Measurements from ENCODE around the gene DPP3.
"Not testable (repeated sequence)": the region's sequence is repeated elsewhere in the genome, so short reads cannot be mapped to it uniquely, and the experiment has no call there.

DPP3 gene

GRCh38 chr11:66532784-66533183 is 52.5 kb downstream of the DPP3 start:
- no peak for DNase-seq (ENCODE audit: low spot score)

DNA sequence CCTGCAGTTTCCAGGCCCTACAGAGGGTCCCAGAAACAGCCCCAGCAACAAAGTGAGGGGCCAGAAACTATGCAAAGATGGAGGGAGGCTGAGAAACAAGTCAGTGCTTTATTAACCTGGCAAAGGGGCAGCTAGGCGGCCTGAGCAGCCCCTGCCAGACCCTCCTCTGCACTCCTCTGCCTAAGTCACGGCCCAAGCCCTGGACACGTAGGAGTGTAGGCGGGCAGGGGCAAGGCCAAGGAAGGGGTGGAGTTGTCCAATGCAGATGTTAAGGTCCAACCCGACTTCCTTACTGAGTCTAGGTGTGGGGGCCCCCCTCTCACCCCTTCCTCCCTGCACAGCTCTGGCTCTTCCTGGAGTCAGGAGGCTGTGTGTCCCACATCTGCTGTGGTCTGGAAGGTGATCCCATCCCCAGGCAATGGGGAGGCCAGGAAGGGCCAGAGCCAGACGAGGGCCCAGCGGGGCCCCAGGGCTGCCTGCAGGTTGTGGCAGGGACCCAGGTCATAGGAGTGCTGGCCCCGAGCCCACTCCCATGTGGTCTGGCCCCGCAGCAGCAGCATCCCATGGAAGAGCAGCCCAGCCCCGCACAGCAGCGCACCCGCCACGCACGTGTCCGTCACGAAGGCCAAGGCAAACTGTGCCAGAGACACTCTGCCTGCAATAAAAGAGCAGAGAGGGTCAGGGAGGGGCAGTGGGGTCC is 59.1 kb downstream of the DPP3 start:
- DNase-seq (ENCODE audit: low spot score) = no peak

- no peak for DNase-seq (ENCODE audit: low spot score)
Observed at GRCh38 chr11:66539870-66540213, 59.6 kb downstream of the DPP3 start.

- DNase-seq (ENCODE audit: low spot score) = not testable (repeated sequence)
Observed at GRCh38 chr11:66540598-66540997, 60.4 kb downstream of the DPP3 start.

DNA sequence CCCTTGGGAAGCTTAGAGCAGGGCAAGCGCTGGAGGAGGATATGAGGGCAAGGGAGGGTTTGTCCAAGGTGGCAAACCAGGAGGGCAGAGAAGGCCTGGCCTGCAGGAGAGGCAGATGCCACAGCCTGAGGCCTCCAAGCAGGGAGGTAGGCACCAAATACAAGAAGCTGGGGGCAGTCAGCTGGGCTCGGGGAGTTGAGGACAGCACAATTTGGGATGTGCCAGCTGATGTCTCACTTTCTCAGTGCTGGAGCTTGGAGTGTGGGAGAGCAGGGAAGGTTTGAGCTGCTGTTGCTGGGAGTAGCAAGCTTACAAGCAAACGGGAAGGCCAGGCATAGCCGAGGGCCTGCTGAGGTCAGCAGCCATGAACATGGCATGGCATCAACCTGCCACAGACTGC is 61.7 kb downstream of the DPP3 start:
- DNase-seq (ENCODE audit: low spot score) = no peak

GRCh38 chr11:66542362-66542761 is 62.1 kb downstream of the DPP3 start:
- no peak for DNase-seq (ENCODE audit: low spot score)

DNA sequence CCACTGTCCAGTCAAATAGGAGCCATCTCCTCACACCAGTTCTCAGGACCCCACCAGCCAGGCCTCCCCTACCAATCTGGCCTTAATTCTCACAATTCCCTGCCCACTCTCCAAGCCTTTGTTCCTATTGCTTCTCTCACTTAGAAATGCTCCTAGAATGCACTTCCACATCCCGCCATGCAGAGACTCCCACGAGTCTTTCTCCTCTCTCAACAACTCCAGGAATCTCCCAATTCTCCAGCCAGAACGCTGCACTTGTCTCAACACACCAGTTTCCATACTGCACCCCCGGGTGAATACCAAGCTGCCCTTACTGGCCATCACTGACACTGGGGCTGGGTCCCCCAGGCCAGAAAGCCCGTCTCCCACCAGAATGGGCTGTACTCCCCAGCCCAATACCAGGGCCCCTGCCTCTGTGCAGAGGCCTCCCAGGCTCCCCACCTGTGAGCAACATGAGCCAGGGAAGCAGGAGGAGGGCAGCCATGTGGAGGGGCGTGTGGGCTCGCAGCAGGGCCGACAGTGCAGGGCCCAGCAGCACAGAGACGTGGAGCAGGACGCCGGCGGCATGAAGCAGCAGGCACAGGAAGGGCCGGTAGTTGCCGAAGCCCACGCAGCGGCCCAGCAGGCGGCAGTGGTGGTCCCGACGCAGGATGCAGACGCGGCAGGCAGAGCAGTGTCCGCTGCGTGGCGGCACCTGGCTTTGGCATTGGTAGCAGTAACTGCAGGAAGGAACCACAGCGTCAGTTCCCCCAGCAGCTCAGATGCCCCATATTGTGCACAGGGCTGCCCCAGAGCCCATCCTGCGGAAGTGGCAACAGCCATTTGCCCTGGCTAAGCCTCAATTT is 63.3 kb downstream of the DPP3 start:
- peak; percentile 85 for DNase-seq (ENCODE audit: low spot score)

GRCh38 chr11:66544952-66545351 is 64.7 kb downstream of the DPP3 start:
- not testable (repeated sequence) for DNase-seq (ENCODE audit: low spot score)

GRCh38 chr11:66545701-66546367 is 65.6 kb downstream of the DPP3 start, which contains the start of gene ZDHHC24:
Gene ZDHHC24, minus strand, starts transcription at chr11:66546048. Its CDS starts 45 bp downstream, at chr11:66546003.
- DNase-seq (ENCODE audit: low spot score) = peak; percentile 94

- DNase-seq (ENCODE audit: low spot score) = no peak
Observed at GRCh38 chr11:66546368-66546965, 66.2 kb downstream of the DPP3 start, which contains the start of gene ACTN3. Gene ACTN3, plus strand, starts transcription at chr11:66546903. Its CDS starts 35 bp downstream, at chr11:66546938.

GRCh38 chr11:66546966-66547661 is 66.9 kb downstream of the DPP3 start:
- DNase-seq (ENCODE audit: low spot score) = no peak

DNA sequence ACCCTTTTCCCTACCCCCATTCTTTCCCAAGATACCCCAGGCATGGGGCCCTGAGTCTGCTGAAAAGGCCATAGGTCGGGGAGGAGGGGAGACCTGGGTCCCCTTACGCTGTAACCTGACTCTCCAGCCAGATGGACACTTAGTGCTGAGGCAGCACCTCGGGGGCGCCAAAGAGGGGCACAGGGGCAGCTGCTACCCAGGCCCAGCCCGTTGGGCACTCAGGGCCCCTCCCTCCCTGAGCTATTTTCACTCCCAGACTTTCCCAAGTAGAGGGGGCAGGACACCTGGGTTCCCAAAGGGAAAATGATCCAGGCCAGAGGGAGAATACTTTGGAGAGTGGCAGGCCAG is 67.4 kb downstream of the DPP3 start:
- DNase-seq (ENCODE audit: low spot score) = no peak

- no peak for DNase-seq (ENCODE audit: low spot score)
Observed at GRCh38 chr11:66548041-66548440, 67.8 kb downstream of the DPP3 start.

DNA sequence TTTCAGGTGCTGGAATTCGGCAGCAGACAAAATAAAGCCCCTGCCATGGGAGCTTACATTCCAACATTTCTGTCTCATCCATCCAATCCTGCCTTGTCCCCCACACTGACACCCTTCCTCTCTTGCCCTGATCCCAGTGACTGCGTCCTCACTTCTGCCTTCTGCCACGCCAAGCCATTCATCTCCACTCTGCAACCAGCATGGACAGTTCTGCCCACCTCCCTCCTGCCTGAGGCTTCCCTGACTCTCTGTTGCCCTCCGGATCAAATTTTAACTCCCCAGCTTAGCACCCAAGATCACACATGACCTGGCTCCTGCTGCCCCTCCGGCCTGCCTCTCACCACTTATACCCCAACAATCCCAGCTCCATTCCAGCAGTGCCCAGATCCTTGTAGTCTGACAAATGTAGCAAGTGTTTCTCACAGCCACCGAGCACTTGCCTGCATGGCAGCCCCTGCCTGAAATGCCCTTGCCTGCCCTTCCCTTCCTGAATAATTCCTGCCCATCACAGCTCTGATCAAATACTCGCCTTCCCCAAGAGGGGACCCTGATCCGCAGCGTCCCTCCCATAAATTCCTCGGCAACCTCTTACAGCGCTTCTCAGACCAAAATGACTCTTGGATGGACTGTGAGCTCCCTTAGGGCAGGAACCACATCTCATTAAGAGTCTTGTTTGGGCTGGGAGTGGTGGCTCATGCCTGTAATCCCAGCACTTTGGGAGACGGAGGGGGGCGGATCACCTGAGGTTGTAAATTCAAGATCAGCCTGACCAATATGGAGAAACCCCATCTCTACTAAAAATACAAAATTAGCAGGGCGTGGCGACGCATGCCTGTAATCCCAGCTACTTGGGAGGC is 68.8 kb downstream of the DPP3 start:
- no peak for DNase-seq (ENCODE audit: low spot score)

- DNase-seq (ENCODE audit: low spot score) = no peak
Observed at GRCh38 chr11:66549696-66550095, 69.5 kb downstream of the DPP3 start.

DNA sequence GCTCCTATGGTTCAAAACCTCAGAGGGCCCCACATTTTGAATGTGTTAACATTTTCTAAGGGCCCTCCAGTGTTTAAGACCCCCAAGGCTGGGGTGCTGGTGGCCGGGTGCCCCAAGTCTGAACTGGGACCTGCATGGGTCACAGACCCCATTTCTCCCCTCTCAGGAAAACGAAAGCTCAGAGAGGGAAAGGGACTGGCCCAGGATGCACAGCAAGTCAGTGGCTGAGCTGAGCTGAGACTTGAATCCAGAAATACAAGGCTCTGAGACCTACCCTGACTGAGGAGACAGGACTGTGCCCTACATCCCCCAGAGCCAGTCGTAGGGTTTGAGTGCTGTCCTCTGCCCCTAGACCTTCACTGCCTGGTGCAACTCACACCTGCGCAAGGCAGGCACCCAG is 70.7 kb downstream of the DPP3 start:
- no peak for DNase-seq (ENCODE audit: low spot score)

- no peak for DNase-seq (ENCODE audit: low spot score)
Observed at GRCh38 chr11:66554602-66555001, 74.4 kb downstream of the DPP3 start.

GRCh38 chr11:66555416-66555815 is 75.2 kb downstream of the DPP3 start:
- DNase-seq (ENCODE audit: low spot score) = no peak

- no peak for DNase-seq (ENCODE audit: low spot score)
Observed at GRCh38 chr11:66556086-66556485, 75.9 kb downstream of the DPP3 start.

- no peak for DNase-seq (ENCODE audit: low spot score)
Observed at GRCh38 chr11:66557733-66558326, 77.6 kb downstream of the DPP3 start.
